Measurements from ENCODE around the gene IYD.

Gene IYD

GRCh38 chr6:150325066-150325772 lies 43.6 kb upstream of the IYD start:
- no peaks in the 10 kb centered on the region for H3K36me3 ChIP-seq
- H3K4me3 ChIP-seq (ENCODE audit: low read depth, low read length), result no peak overlapping the region
- no peak for DNase-seq
- H3K27ac ChIP-seq, result no peak overlapping the region
- no peaks in the 10 kb centered on the region for H3K27me3 ChIP-seq (ENCODE audit: insufficient read depth, low read depth, severe bottlenecking)
- TF ChIP-seq CTCF (IDR thresholded peaks at IDR 0.05; ENCODE audit: low read depth, low read length), result no peak
- H3K9me3 ChIP-seq (ENCODE audit: severe bottlenecking), result no peaks in the 10 kb centered on the region

DNA sequence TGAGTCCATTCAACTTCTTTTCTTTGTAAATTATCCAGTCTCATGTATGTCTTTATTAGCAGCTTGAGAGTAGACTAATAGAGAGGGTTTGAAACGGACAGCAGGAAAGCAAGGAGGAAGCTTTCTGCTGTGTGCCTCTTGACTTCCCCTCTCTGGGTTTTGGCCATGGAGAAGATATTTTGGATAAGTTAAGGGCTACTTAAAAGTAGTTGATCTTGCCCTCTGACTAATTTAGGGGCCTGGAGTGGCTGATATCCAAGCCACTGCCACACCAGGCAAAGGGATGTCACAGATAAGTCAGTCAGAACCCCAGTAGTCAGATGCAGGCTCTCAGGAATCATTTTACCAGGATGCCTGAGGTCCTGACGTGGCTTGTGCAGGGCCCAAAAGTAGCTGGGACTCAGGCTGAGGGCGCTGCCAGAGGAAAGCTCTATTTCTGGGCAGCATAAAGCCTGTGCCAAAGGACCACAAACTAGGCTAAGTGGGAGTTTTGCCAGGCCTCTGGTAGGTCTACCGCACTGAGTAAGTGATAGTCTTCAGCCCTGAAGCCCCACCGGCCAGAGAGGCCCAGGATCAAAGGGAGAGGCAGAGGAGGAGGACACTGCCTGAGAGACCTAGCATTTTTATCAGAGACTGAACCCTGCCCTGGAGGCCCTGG lies 41.6 kb upstream of the IYD start:
- DNase-seq, result no peak
- TF ChIP-seq CTCF (IDR thresholded peaks at IDR 0.05; ENCODE audit: low read depth, low read length), result no peak
- H3K36me3 ChIP-seq, result no peaks in the 10 kb centered on the region
- H3K27me3 ChIP-seq (ENCODE audit: insufficient read depth, low read depth, severe bottlenecking), result no peaks in the 10 kb centered on the region
- H3K27ac ChIP-seq, result no peak overlapping the region
- no peak overlapping the region for H3K4me3 ChIP-seq (ENCODE audit: low read depth, low read length)
- H3K9me3 ChIP-seq (ENCODE audit: severe bottlenecking), result no peaks in the 10 kb centered on the region

DNA sequence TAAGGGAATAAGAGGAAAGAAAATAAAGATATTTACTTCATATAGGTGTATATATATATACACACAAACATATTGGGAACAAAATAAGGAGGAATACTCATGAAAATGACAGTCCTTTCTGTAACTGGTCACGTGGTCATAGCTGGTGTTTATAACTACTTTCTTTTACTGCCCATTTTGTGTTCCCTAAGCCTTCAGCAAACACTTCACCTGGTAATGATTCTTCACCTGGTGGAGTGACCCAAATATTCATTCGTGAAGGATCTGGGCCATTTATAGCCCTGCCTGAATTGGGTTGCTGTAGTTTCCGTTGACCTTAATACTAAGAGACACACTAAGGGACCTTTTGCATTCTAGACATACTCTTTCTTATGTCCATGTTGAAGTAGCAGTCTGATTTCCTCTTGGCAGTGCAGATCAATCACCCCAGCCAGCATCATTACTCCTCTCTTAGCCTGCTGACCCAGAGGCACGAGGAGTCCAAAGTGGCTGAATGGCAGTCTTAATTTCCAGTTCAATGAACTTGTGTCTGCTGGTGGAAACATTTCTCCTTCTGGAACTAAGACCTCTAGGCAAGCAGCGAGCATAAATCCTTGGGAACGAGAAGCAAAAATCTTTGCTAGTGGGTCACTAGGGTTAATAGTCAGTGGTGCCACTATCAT lies 39.9 kb upstream of the IYD start:
- TF ChIP-seq CTCF (IDR thresholded peaks at IDR 0.05; ENCODE audit: low read depth, low read length), result no peak
- Histone ChIP-seq H3K4me3 (ENCODE audit: low read depth, low read length) (no peak overlapping the region), H3K27me3 (ENCODE audit: insufficient read depth, low read depth, severe bottlenecking) (no peaks in the 10 kb centered on the region), H3K36me3 (no peaks in the 10 kb centered on the region), H3K9me3 (ENCODE audit: severe bottlenecking) (no peaks in the 10 kb centered on the region), H3K27ac (no peak overlapping the region)
- DNase-seq, result no peak

DNA sequence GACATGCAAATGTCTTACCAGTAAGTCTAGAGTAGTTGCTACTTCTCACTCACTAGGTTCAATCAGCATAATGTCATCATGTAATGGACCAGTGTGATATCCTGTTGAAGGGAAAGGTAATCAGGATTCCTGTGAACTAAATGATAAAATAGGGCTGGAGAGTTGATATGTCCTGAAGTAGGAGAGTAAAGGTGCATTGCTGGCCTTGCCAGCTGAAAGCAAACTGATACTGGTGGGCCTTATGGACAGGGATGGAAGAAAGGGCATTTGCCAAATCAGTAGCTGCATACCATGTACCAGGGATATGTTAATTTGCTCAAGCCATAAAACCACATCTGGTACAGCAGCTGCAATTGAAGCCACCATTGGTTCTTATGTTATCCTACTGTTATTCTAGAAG lies 37.5 kb upstream of the IYD start:
- TF ChIP-seq CTCF (IDR thresholded peaks at IDR 0.05; ENCODE audit: low read depth, low read length), result no peak
- no peaks in the 10 kb centered on the region for H3K27me3 ChIP-seq (ENCODE audit: insufficient read depth, low read depth, severe bottlenecking)

GRCh38 chr6:150332939-150333584 lies 35.8 kb upstream of the IYD start:
- no peak for TF ChIP-seq CTCF (IDR thresholded peaks at IDR 0.05; ENCODE audit: low read depth, low read length)
- H3K27me3 ChIP-seq (ENCODE audit: insufficient read depth, low read depth, severe bottlenecking), result no peaks in the 10 kb centered on the region
- H3K9me3 ChIP-seq (ENCODE audit: severe bottlenecking), result no peaks in the 10 kb centered on the region
- no peak for DNase-seq
- H3K27ac ChIP-seq, result no peak overlapping the region
- H3K4me3 ChIP-seq (ENCODE audit: low read depth, low read length), result no peak overlapping the region
- no peaks in the 10 kb centered on the region for H3K36me3 ChIP-seq

More for the DNA sequence above, 37.5 kb upstream of the IYD start:
- no peaks in the 10 kb centered on the region for H3K9me3 ChIP-seq (ENCODE audit: severe bottlenecking)
- no peak overlapping the region for H3K27ac ChIP-seq
- H3K36me3 ChIP-seq, result no peaks in the 10 kb centered on the region
- DNase-seq, result no peak
- H3K4me3 ChIP-seq (ENCODE audit: low read depth, low read length), result no peak overlapping the region

Data from WERI-Rb-1 (cell line).